OCI-LY7 (cell line): ENCODE data around the gene ARHGEF10L. TPM values are rescaled to one million over a fixed set of nuclear protein-coding genes. Genes with fewer than 3 reads are reported as not detected.

Experiments used
- BruUV-seq: library from RNA; stranded (reverse); fragments of 400-500 nt; replicated peaks from 2 replicates; lab custom pipeline; 2021; lab: Mats Ljungman, UMichigan
- CTCF ChIA-PET: fragments of 300-600 bp; sonication (Branson Sonifier 250); formaldehyde crosslinking; loops from one replicate; lab custom pipeline; 2022; ENCODE audit warnings: antibody characterized with exemption; ENCODE audit not compliant: unreplicated experiment; lab: Charles Lee
- POLR2A ChIA-PET: fragments of 300-600 bp; sonication (Branson Sonifier 250); formaldehyde crosslinking; loops from one replicate; lab custom pipeline; 2022; ENCODE audit warnings: antibody characterized with exemption; lab: Charles Lee
- DNase-seq: peaks from one replicate; pipeline ENCODE4 v3.0.0-alpha.2; 2015; ENCODE audit warnings: low spot score
- H2AFZ ChIP-seq: fragments of 200-600 bp; sonication (generic), shearing (Covaris generic); 2 replicates; pipeline ENCODE4 v1.6.1; 2014; ENCODE audit warnings: mild to moderate bottlenecking, antibody characterized with exemption, low read length, moderate library complexity
- H3K27ac ChIP-seq: fragments of 200-600 bp; sonication (generic); 2 replicates; pipeline ENCODE4 v1.5.1; 2014; ENCODE audit warnings: mixed run types, low read depth, mild to moderate bottlenecking, moderate library complexity, low read length, inconsistent platforms; ENCODE audit not compliant: poor library complexity, severe bottlenecking
- H3K36me3 ChIP-seq: fragments of 200-600 bp; sonication (generic); 2 replicates; pipeline ENCODE4 v1.6.1; 2014; ENCODE audit warnings: mild to moderate bottlenecking, antibody characterized with exemption, low read length, moderate library complexity, mixed read lengths; ENCODE audit not compliant: insufficient read depth
- H3K4me1 ChIP-seq: fragments of 200-600 bp; sonication (generic); 2 replicates; pipeline ENCODE4 v1.5.1; 2014; ENCODE audit warnings: mild to moderate bottlenecking, low read length; ENCODE audit not compliant: insufficient read depth, poor library complexity, severe bottlenecking
- H3K4me2 ChIP-seq: fragments of 200-600 bp; sonication (generic); 2 replicates; pipeline ENCODE4 v1.6.1; 2014; ENCODE audit warnings: mild to moderate bottlenecking, low read length
- H3K4me3 ChIP-seq: fragments of 200-600 bp; sonication (generic); 2 replicates; pipeline ENCODE4 v1.5.1; 2014; ENCODE audit warnings: mild to moderate bottlenecking, low read depth, low read length; ENCODE audit not compliant: poor library complexity, severe bottlenecking
- H3K79me2 ChIP-seq: fragments of 200-600 bp; sonication (generic); 2 replicates; pipeline ENCODE4 v1.6.1; 2016; ENCODE audit warnings: low read depth, mild to moderate bottlenecking, low read length, moderate library complexity, mixed read lengths; ENCODE audit not compliant: insufficient read depth
- H3K9me2 ChIP-seq: fragments of 200-600 bp; sonication (generic); 2 replicates; pipeline ENCODE4 v1.6.1; 2016; ENCODE audit warnings: mild to moderate bottlenecking, low read length, mixed read lengths; ENCODE audit not compliant: insufficient read depth
- H3K9me3 ChIP-seq: fragments of 200-600 bp; sonication (generic); 2 replicates; pipeline ENCODE4 v1.6.1; 2014; ENCODE audit warnings: mild to moderate bottlenecking, mixed run types, low read length, mixed read lengths
- H4K20me1 ChIP-seq: fragments of 200-600 bp; sonication (generic); 2 replicates; pipeline ENCODE4 v1.6.1; 2014; ENCODE audit warnings: mild to moderate bottlenecking, antibody characterized with exemption, low read length, moderate library complexity, mixed read lengths; ENCODE audit not compliant: insufficient read depth
- EZH2phosphoT487 ChIP-seq: fragments of 200-600 bp; sonication (generic); IDR thresholded peaks from 2 replicates; pipeline ENCODE4 v1.6.1; 2018; ENCODE audit warnings: low read depth, borderline replicate concordance, mild to moderate bottlenecking, mixed run types, antibody characterized with exemption, low read length, moderate library complexity, mixed read lengths
- intact Hi-C: fragments of 100-400 bp; cut with micrococcal nuclease; formaldehyde crosslinking; loops from one replicate; pipeline ENCODE4 v1.10.0; 2022; ENCODE audit not compliant: unreplicated experiment
- total RNA-seq, 2 experiments: library from RNA; depleted of rRNA in 1 of 2; stranded (reverse); fragments of >200 nt in 1 of 2; shearing (Covaris generic) in 1 of 2; gene quantifications; 2 replicates each; pipeline ENCODE4 v1.2.3, GENCODE V29; 2014 to 2022
- TF ChIP-seq, protein P1 (sequence below): fragments of 200-600 bp; sonication (generic); conservative IDR thresholded peaks from 2 replicates; pipeline ENCODE4 v1.5.1; 2014; ENCODE audit warnings: mild to moderate bottlenecking, antibody characterized with exemption, low read length, moderate library complexity, mixed read lengths

ARHGEF10L gene
- total RNA-seq, 2 experiments from 2014 or later, result 2.4 TPM; not detected in 1

DNA sequence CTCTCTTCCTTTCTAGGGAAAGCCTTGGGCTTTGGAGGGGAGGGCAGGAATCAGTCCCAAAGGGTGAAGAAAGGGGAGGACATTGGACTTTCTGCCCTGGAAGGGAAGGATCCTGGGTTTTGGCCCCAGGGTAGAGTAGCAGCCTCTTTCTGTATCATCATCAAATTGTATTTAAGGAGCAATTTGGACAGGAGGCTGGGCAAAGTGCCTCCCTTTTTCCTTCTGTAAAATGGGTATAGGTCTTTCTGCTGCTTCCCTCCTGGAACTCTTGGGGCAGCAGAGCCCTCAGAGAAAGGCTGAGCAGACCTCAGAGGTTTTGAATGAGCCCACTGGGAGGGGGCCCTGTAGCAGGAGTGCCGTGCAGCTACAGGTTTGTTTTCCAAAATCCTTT, 38.4 kb downstream of the ARHGEF10L start:
- Histone ChIP-seq H3K4me3 (no peak overlapping the region), H4K20me1 (no peaks in the 10 kb centered on the region), H3K36me3 (no peaks in the 10 kb centered on the region), H3K27ac (no peak overlapping the region), H2AFZ (no peak overlapping the region), H3K79me2 (no peaks in the 10 kb centered on the region), H3K4me1 (peaks cover 4% of the 10 kb centered on the region), H3K4me2 (no peak overlapping the region), H3K9me2 (no peaks in the 10 kb centered on the region), H3K9me3 (no peaks in the 10 kb centered on the region)
- intact Hi-C loops, result no loop called here
- BruUV-seq, result no TSS peak
- no peak for DNase-seq
- TF ChIP-seq, protein P1, sequence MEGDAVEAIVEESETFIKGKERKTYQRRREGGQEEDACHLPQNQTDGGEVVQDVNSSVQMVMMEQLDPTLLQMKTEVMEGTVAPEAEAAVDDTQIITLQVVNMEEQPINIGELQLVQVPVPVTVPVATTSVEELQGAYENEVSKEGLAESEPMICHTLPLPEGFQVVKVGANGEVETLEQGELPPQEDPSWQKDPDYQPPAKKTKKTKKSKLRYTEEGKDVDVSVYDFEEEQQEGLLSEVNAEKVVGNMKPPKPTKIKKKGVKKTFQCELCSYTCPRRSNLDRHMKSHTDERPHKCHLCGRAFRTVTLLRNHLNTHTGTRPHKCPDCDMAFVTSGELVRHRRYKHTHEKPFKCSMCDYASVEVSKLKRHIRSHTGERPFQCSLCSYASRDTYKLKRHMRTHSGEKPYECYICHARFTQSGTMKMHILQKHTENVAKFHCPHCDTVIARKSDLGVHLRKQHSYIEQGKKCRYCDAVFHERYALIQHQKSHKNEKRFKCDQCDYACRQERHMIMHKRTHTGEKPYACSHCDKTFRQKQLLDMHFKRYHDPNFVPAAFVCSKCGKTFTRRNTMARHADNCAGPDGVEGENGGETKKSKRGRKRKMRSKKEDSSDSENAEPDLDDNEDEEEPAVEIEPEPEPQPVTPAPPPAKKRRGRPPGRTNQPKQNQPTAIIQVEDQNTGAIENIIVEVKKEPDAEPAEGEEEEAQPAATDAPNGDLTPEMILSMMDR, result no peak
- no peak for TF ChIP-seq EZH2phosphoT487
- ChIA-PET CTCF (no interaction called here), POLR2A (no interaction called here)

- ChIA-PET CTCF (interaction anchor here (1.8 kb wide), 1 partner anchor 7 kb away, joined by 5 read pairs; no protein-coding TSS in a partner anchor), POLR2A (no interaction called here)
- no peak overlapping the region for H3K27ac ChIP-seq
- intact Hi-C loops, result no loop called here
- H3K9me3 ChIP-seq, result no peaks in the 10 kb centered on the region
- H3K4me1 ChIP-seq, result peaks cover 4% of the 10 kb centered on the region
- H4K20me1 ChIP-seq, result no peaks in the 10 kb centered on the region
- H3K9me2 ChIP-seq, result no peaks in the 10 kb centered on the region
- H3K4me2 ChIP-seq, result no peak overlapping the region
- TF ChIP-seq, protein P1, result no peak
- no peak for TF ChIP-seq EZH2phosphoT487
- DNase-seq, result no peak
- H3K4me3 ChIP-seq, result no peak overlapping the region
- H3K79me2 ChIP-seq, result no peaks in the 10 kb centered on the region
- H3K36me3 ChIP-seq, result no peaks in the 10 kb centered on the region
- no TSS peak for BruUV-seq
- no peak overlapping the region for H2AFZ ChIP-seq
Observed at GRCh38 chr1:17579951-17580939, 40.7 kb downstream of the ARHGEF10L start.
